ENCODE results near the gene GARRE1. TPM values are rescaled to one million over a fixed set of nuclear protein-coding genes. Genes with fewer than 3 reads are reported as not detected.

GARRE1 gene
- total RNA-seq, 2 donors from 2014 or later, result 17.9 to 29.5 TPM

DNA sequence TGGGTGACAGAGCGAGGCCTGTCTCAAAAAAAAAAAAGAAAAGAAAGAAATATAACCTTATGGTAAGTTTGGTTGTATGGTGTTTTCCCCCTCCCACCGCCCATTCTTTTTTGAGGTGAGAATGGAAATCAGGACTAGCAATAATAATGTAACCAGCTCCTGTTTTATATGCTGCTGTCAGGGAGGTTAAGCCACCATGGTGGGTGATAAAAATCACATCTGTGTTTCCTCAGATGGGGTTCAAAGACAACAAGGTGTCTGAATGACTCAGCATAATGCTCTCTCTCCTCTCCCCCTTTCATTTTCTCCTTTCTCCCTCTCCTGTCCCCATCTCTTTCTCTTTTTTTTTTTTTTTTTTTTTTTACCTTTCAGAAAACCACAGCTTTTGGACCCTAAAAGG, 28.3 kb upstream of the GARRE1 start:
- DNase-seq (ENCODE audit: low spot score), result no peak
- WGBS, result 86% methylated on average over 2 of the region's 2 CpGs
- Histone ChIP-seq H3K4me1 (replicated peaks) (no peaks in the 10 kb centered on the region), H3K9me3 (peaks cover 5% of the 10 kb centered on the region), H3K4me3 (no peak overlapping the region), H3K27ac (no peak overlapping the region), H3K27me3 (replicated peaks; ENCODE audit: insufficient read depth) (no peaks in the 10 kb centered on the region), H3K36me3 (peaks cover 0 to 7% of the 10 kb centered on the region in 2 donors)
- TF ChIP-seq, protein P1, sequence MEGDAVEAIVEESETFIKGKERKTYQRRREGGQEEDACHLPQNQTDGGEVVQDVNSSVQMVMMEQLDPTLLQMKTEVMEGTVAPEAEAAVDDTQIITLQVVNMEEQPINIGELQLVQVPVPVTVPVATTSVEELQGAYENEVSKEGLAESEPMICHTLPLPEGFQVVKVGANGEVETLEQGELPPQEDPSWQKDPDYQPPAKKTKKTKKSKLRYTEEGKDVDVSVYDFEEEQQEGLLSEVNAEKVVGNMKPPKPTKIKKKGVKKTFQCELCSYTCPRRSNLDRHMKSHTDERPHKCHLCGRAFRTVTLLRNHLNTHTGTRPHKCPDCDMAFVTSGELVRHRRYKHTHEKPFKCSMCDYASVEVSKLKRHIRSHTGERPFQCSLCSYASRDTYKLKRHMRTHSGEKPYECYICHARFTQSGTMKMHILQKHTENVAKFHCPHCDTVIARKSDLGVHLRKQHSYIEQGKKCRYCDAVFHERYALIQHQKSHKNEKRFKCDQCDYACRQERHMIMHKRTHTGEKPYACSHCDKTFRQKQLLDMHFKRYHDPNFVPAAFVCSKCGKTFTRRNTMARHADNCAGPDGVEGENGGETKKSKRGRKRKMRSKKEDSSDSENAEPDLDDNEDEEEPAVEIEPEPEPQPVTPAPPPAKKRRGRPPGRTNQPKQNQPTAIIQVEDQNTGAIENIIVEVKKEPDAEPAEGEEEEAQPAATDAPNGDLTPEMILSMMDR (IDR thresholded peaks at IDR 0.05), result no peak
- TF ChIP-seq POLR2AphosphoS5 (IDR thresholded peaks at IDR 0.05), result no peak
- TF ChIP-seq POLR2A (IDR thresholded peaks at IDR 0.05), result no peak
- intact Hi-C loops (cut with DNase I), result no loop called here

DNA sequence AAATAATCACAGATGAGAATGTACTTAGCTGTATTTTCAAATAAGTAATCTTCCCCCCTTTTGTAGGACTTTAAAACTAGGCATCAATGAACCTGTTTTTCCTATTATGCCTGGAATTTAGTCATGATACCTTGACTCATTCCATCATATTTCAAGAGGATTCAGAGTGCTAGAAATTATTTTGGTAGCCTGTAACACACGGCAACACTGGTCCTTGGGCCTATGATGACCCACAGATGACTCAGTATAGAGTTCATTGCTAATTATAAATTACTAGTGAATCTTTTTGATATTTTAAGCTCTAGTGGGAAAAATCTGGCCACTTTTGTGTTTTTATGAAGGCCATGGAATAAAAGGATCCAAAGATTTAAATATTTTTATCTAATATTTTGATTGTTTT, 26.0 kb upstream of the GARRE1 start:
- WGBS, result 77% methylated on average over 1 of the region's 1 CpG
- Histone ChIP-seq H3K27ac (peak overlapping the region in 1 of 2 donors; percentile 43), H3K36me3 (no peaks in the 10 kb centered on the region), H3K4me1 (replicated peaks) (peaks cover 3% of the 10 kb centered on the region), H3K9me3 (peaks cover 5% of the 10 kb centered on the region), H3K27me3 (replicated peaks; ENCODE audit: insufficient read depth) (no peaks in the 10 kb centered on the region), H3K4me3 (no peak overlapping the region)
- TF ChIP-seq POLR2AphosphoS5 (IDR thresholded peaks at IDR 0.05), result no peak
- TF ChIP-seq, protein P1 (IDR thresholded peaks at IDR 0.05), result no peak
- TF ChIP-seq POLR2A (IDR thresholded peaks at IDR 0.05), result no peak
- DNase-seq (ENCODE audit: low spot score), result no peak
- intact Hi-C loops (cut with DNase I), result no loop called here

DNA sequence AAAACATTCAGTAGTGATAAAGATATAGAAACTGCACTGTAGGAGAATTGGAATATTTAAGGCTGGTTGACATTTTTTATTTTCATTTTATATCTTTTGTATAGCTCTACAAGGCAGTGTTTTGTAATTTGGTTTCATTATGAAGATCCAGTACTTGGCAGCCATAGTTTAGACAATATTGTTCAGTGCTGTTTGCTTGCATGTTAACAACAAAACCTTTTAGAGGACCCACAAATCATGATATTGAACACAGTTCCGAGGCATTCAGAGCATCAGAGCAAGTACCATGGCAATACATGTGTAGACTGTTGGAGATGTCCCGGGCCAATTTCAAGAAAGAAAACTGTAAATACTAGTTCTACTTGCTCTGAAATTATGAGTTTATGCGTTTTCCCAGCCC, 25.6 kb upstream of the GARRE1 start:
- WGBS, result 63% methylated on average over 3 of the region's 3 CpGs
- TF ChIP-seq, protein P1 (IDR thresholded peaks at IDR 0.05), result no peak
- TF ChIP-seq POLR2AphosphoS5 (IDR thresholded peaks at IDR 0.05) (no peak), POLR2A (IDR thresholded peaks at IDR 0.05) (no peak)
- intact Hi-C loops (cut with DNase I), result no loop called here

DNA sequence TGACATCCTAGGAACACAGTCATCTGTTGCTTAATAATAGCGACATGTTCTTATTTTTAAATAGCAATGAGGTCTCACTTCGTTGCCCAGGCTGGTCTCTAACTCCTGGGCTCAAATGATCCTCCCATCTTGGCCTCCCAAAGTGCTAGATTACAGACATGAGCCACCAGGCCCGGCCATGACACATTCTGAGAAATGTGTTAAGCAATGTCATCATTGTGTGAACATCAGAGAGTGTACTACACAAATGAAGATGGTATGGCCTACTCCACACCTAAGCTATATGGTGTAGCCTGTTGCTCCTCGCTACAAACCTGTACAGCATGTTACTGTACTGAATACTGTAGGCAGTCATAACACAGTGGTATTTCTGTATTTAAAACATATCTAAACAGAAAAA, 24.6 kb upstream of the GARRE1 start:
- Histone ChIP-seq H3K4me3 (no peak overlapping the region), H3K9me3 (peaks cover 5% of the 10 kb centered on the region), H3K4me1 (replicated peaks) (peaks cover 3% of the 10 kb centered on the region), H3K36me3 (no peaks in the 10 kb centered on the region), H3K27me3 (replicated peaks; ENCODE audit: insufficient read depth) (no peaks in the 10 kb centered on the region), H3K27ac (peak overlapping the region in 1 of 2 donors; percentile 43)
- WGBS, result 93% methylated on average over 4 of the region's 4 CpGs
- TF ChIP-seq POLR2A (IDR thresholded peaks at IDR 0.05), result no peak
- no peak for TF ChIP-seq POLR2AphosphoS5 (IDR thresholded peaks at IDR 0.05)
- TF ChIP-seq, protein P1 (IDR thresholded peaks at IDR 0.05), result no peak
- DNase-seq (ENCODE audit: low spot score), result no peak
- intact Hi-C loops (cut with DNase I), result no loop called here

More for the DNA sequence above, 25.6 kb upstream of the GARRE1 start:
- peaks cover 5% of the 10 kb centered on the region for H3K9me3 ChIP-seq
- H3K27me3 ChIP-seq (replicated peaks; ENCODE audit: insufficient read depth), result no peaks in the 10 kb centered on the region
- H3K4me1 ChIP-seq (replicated peaks), result peaks cover 3% of the 10 kb centered on the region
- H3K36me3 ChIP-seq, result no peaks in the 10 kb centered on the region
- H3K4me3 ChIP-seq, result no peak overlapping the region
- peak overlapping the region in 1 of 2 donors; percentile 43 for H3K27ac ChIP-seq
- DNase-seq (ENCODE audit: low spot score), result no peak

DNA sequence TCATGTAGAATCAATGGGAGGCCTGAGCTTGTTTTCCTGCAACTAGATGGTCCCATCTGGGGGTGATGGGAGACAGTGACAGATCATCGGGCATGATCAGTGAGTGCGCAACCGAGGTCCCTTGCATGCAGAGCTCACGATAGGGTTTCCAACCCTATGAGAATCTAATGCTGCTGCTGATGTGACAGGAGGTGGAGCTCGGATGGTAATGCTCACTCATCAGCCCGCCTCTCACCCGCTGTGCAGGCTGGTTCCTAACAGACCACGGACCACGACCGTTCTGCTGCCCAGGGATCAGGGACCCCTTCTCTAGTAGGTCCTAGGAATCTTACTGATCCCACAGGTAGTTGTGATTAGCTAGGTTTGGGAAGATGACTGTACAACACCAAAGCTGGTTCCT, 23.5 kb upstream of the GARRE1 start:
- H3K9me3 ChIP-seq, result peaks cover 5% of the 10 kb centered on the region
- H3K4me1 ChIP-seq (replicated peaks), result peaks cover 3% of the 10 kb centered on the region
- H3K27ac ChIP-seq, result no peak overlapping the region
- H3K4me3 ChIP-seq, result no peak overlapping the region
- intact Hi-C loops (cut with DNase I), result no loop called here
- no peaks in the 10 kb centered on the region for H3K36me3 ChIP-seq
- H3K27me3 ChIP-seq (replicated peaks; ENCODE audit: insufficient read depth), result no peaks in the 10 kb centered on the region
- no peak for DNase-seq (ENCODE audit: low spot score)
- WGBS, result 81% methylated on average over 10 of the region's 10 CpGs
- TF ChIP-seq POLR2AphosphoS5 (IDR thresholded peaks at IDR 0.05) (no peak), POLR2A (IDR thresholded peaks at IDR 0.05) (no peak)
- TF ChIP-seq, protein P1 (IDR thresholded peaks at IDR 0.05), result no peak
